OCI-LY7 (cell line): ENCODE measurements around the gene PLXDC1. TPM values are rescaled to one million over a fixed set of nuclear protein-coding genes. Genes with fewer than 3 reads are reported as not detected.

Source experiments
- BruUV-seq: library from RNA; stranded (reverse); fragments of 400-500 nt; replicated peaks from 2 replicates; lab custom pipeline; 2021; lab: Mats Ljungman, UMichigan
- CTCF ChIA-PET: fragments of 300-600 bp; sonication (Branson Sonifier 250); formaldehyde crosslinking; loops from one replicate; lab custom pipeline; 2022; ENCODE audit warnings: antibody characterized with exemption; ENCODE audit not compliant: unreplicated experiment; lab: Charles Lee
- POLR2A ChIA-PET: fragments of 300-600 bp; sonication (Branson Sonifier 250); formaldehyde crosslinking; loops from one replicate; lab custom pipeline; 2022; ENCODE audit warnings: antibody characterized with exemption; lab: Charles Lee
- DNase-seq: peaks from one replicate; pipeline ENCODE4 v3.0.0-alpha.2; 2015; ENCODE audit warnings: low spot score
- H2AFZ ChIP-seq: fragments of 200-600 bp; sonication (generic), shearing (Covaris generic); 2 replicates; pipeline ENCODE4 v1.6.1; 2014; ENCODE audit warnings: mild to moderate bottlenecking, antibody characterized with exemption, low read length, moderate library complexity
- H3K27ac ChIP-seq: fragments of 200-600 bp; sonication (generic); 2 replicates; pipeline ENCODE4 v1.5.1; 2014; ENCODE audit warnings: mixed run types, low read depth, mild to moderate bottlenecking, moderate library complexity, low read length, inconsistent platforms; ENCODE audit not compliant: poor library complexity, severe bottlenecking
- H3K36me3 ChIP-seq: fragments of 200-600 bp; sonication (generic); 2 replicates; pipeline ENCODE4 v1.6.1; 2014; ENCODE audit warnings: mild to moderate bottlenecking, antibody characterized with exemption, low read length, moderate library complexity, mixed read lengths; ENCODE audit not compliant: insufficient read depth
- H3K4me1 ChIP-seq: fragments of 200-600 bp; sonication (generic); 2 replicates; pipeline ENCODE4 v1.5.1; 2014; ENCODE audit warnings: mild to moderate bottlenecking, low read length; ENCODE audit not compliant: insufficient read depth, poor library complexity, severe bottlenecking
- H3K4me2 ChIP-seq: fragments of 200-600 bp; sonication (generic); 2 replicates; pipeline ENCODE4 v1.6.1; 2014; ENCODE audit warnings: mild to moderate bottlenecking, low read length
- H3K4me3 ChIP-seq: fragments of 200-600 bp; sonication (generic); 2 replicates; pipeline ENCODE4 v1.5.1; 2014; ENCODE audit warnings: mild to moderate bottlenecking, low read depth, low read length; ENCODE audit not compliant: poor library complexity, severe bottlenecking
- H3K79me2 ChIP-seq: fragments of 200-600 bp; sonication (generic); 2 replicates; pipeline ENCODE4 v1.6.1; 2016; ENCODE audit warnings: low read depth, mild to moderate bottlenecking, low read length, moderate library complexity, mixed read lengths; ENCODE audit not compliant: insufficient read depth
- H3K9me2 ChIP-seq: fragments of 200-600 bp; sonication (generic); 2 replicates; pipeline ENCODE4 v1.6.1; 2016; ENCODE audit warnings: mild to moderate bottlenecking, low read length, mixed read lengths; ENCODE audit not compliant: insufficient read depth
- H3K9me3 ChIP-seq: fragments of 200-600 bp; sonication (generic); 2 replicates; pipeline ENCODE4 v1.6.1; 2014; ENCODE audit warnings: mild to moderate bottlenecking, mixed run types, low read length, mixed read lengths
- H4K20me1 ChIP-seq: fragments of 200-600 bp; sonication (generic); 2 replicates; pipeline ENCODE4 v1.6.1; 2014; ENCODE audit warnings: mild to moderate bottlenecking, antibody characterized with exemption, low read length, moderate library complexity, mixed read lengths; ENCODE audit not compliant: insufficient read depth
- EZH2phosphoT487 ChIP-seq: fragments of 200-600 bp; sonication (generic); IDR thresholded peaks from 2 replicates; pipeline ENCODE4 v1.6.1; 2018; ENCODE audit warnings: low read depth, borderline replicate concordance, mild to moderate bottlenecking, mixed run types, antibody characterized with exemption, low read length, moderate library complexity, mixed read lengths
- intact Hi-C: fragments of 100-400 bp; cut with micrococcal nuclease; formaldehyde crosslinking; loops from one replicate; pipeline ENCODE4 v1.10.0; 2022; ENCODE audit not compliant: unreplicated experiment
- total RNA-seq, 2 experiments: library from RNA; depleted of rRNA in 1 of 2; stranded (reverse); fragments of >200 nt in 1 of 2; shearing (Covaris generic) in 1 of 2; gene quantifications; 2 replicates each; pipeline ENCODE4 v1.2.3, GENCODE V29; 2014 to 2022
- TF ChIP-seq, protein P1 (sequence below): fragments of 200-600 bp; sonication (generic); conservative IDR thresholded peaks from 2 replicates; pipeline ENCODE4 v1.5.1; 2014; ENCODE audit warnings: mild to moderate bottlenecking, antibody characterized with exemption, low read length, moderate library complexity, mixed read lengths

PLXDC1 gene
- total RNA-seq, 2 experiments from 2014 or later = 0.13 to 0.67 TPM

DNA sequence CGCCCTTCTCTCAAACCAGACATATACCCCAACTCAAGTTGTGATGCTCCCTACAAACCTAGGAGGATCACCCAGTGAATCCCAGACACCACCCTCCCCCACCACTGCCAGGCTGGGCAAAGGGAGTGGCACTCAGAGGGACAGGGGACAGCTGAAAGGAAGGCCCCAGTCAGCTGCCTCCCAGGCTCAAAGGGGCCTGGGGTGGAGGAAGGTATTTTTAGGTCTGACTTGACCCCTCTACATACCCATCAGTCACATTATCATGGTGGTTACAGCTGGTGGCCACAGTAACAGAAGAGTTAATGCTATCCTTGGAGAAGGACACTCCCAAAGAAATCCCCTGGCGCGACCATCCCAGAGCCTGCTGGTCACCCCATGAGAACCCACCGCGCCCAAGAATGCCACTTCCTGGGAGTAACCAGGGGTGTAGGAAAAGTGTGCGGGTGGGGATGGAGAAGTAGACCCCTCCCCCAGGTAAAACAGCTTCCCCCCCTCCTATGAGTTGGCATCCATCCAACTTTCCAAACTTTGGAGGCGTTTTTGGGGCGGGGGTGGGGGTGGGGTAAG, 44.9 kb upstream of the PLXDC1 start:
- POLR2A ChIA-PET = interaction anchor here (1.5 kb wide), 1 partner anchor 23 kb away, joined by 5 read pairs; no protein-coding TSS in a partner anchor
- no peaks in the 10 kb centered on the region for H3K9me2 ChIP-seq
- BruUV-seq = no TSS peak
- no peak for TF ChIP-seq EZH2phosphoT487
- TF ChIP-seq, protein P1, sequence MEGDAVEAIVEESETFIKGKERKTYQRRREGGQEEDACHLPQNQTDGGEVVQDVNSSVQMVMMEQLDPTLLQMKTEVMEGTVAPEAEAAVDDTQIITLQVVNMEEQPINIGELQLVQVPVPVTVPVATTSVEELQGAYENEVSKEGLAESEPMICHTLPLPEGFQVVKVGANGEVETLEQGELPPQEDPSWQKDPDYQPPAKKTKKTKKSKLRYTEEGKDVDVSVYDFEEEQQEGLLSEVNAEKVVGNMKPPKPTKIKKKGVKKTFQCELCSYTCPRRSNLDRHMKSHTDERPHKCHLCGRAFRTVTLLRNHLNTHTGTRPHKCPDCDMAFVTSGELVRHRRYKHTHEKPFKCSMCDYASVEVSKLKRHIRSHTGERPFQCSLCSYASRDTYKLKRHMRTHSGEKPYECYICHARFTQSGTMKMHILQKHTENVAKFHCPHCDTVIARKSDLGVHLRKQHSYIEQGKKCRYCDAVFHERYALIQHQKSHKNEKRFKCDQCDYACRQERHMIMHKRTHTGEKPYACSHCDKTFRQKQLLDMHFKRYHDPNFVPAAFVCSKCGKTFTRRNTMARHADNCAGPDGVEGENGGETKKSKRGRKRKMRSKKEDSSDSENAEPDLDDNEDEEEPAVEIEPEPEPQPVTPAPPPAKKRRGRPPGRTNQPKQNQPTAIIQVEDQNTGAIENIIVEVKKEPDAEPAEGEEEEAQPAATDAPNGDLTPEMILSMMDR = no peak
- no peak for DNase-seq
- H2AFZ ChIP-seq = no peak overlapping the region
- H3K36me3 ChIP-seq = peaks cover 47% of the 10 kb centered on the region
- peaks cover 48% of the 10 kb centered on the region for H3K4me1 ChIP-seq
- H3K27ac ChIP-seq = peak overlapping the region; percentile 16
- H3K4me2 ChIP-seq = peak overlapping the region; percentile 96
- CTCF ChIA-PET = interaction anchor here (0.8 to 1.3 kb wide), 2 partner anchors 10 to 42 kb away, joined by 3 to 5 read pairs; no protein-coding TSS in a partner anchor
- intact Hi-C loops = loop anchor here (2.0 kb wide), 1 partner anchor 24 kb away; no protein-coding TSS in a partner anchor
- H4K20me1 ChIP-seq = peaks cover 5% of the 10 kb centered on the region
- H3K79me2 ChIP-seq = peaks cover 31% of the 10 kb centered on the region
- H3K4me3 ChIP-seq = peak overlapping the region; percentile 91
- H3K9me3 ChIP-seq = no peaks in the 10 kb centered on the region

DNA sequence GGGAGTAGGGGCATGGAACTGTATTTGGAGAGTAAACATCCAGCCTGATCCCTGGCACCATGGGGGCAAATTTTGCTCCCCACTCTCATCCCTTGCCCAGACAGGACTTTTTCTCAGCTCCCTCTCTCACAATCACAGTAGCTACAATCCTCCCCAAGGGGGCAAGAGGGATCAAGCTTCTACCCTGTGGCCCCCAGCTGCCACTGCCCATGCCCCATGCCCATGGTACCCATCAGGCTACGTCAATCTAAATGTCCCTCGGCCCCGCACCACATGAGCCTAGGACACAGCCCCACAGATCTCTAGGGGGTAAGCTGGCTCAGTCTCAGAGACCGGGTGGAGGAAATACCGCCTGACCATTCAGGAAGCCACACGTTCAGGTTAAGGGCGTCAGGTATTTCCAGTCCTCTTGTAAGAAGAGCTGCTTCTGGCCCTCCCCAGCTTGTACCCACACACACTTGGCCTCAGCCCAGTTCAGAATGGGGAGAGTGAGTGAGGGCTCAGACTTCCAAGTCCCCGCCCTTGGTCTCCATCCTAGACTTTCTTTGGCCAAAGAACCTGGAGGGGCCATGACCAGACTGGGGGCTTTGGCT, 44.2 kb upstream of the PLXDC1 start:
- H3K79me2 ChIP-seq = peaks cover 25% of the 10 kb centered on the region
- H4K20me1 ChIP-seq = no peaks in the 10 kb centered on the region; the same call in 1 of the 2 replicates
- H2AFZ ChIP-seq = no peak overlapping the region
- POLR2A ChIA-PET = interaction anchor here (1.5 kb wide), 1 partner anchor 22 kb away, joined by 5 read pairs; no protein-coding TSS in a partner anchor
- BruUV-seq = no TSS peak
- CTCF ChIA-PET = interaction anchor here (0.8 to 1.3 kb wide), 2 partner anchors 11 to 42 kb away, joined by 3 to 5 read pairs; no protein-coding TSS in a partner anchor
- H3K27ac ChIP-seq = peak overlapping the region; percentile 16
- TF ChIP-seq, protein P1 = no peak
- TF ChIP-seq EZH2phosphoT487 = no peak
- peaks cover 47% of the 10 kb centered on the region for H3K36me3 ChIP-seq
- H3K4me2 ChIP-seq = peak overlapping the region; percentile 96
- intact Hi-C loops = loop anchor here (2.0 kb wide), 1 partner anchor 23 kb away; no protein-coding TSS in a partner anchor
- no peaks in the 10 kb centered on the region for H3K9me2 ChIP-seq
- peak overlapping the region; percentile 91 for H3K4me3 ChIP-seq
- no peaks in the 10 kb centered on the region for H3K9me3 ChIP-seq
- peaks cover 46% of the 10 kb centered on the region for H3K4me1 ChIP-seq
- peak; percentile 55 for DNase-seq
